ENCODE measurements around the gene CPNE5. TPM values are rescaled to one million over a fixed set of nuclear protein-coding genes. Genes with fewer than 3 reads are reported as not detected.

CPNE5 gene
- total and polyA plus RNA-seq, 2 donors (not counting 1 experiment from before 2014, with no cell fraction given): 0.02 TPM; not detected in 1

- Histone ChIP-seq H3K9me3 (ENCODE audit: control insufficient read depth, insufficient read depth, low read depth, low read length) (no peaks in the 10 kb centered on the region), H3K27ac (ENCODE audit: insufficient read depth, low read length) (no peak overlapping the region), H3K4me2 (ENCODE audit: extremely low read depth, insufficient read depth, low read length) (no peak overlapping the region), H3K9ac (ENCODE audit: insufficient read depth, low read length) (no peak overlapping the region), H3K4me1 (ENCODE audit: control insufficient read depth, extremely low read depth, insufficient read depth, low read length) (peaks cover 11% of the 10 kb centered on the region), H4K20me1 (ENCODE audit: control insufficient read depth, extremely low read depth, insufficient read depth, low read length) (no peaks in the 10 kb centered on the region), H3K79me2 (ENCODE audit: control insufficient read depth, insufficient read depth, low read length) (no peaks in the 10 kb centered on the region), H3K27me3 (ENCODE audit: control insufficient read depth, insufficient read depth, low read length) (peaks cover 15% of the 10 kb centered on the region), H3K4me3 (replicated peaks in 1 of 4; ENCODE audit: control extremely low read depth in 1 of 4, insufficient read depth in 1 of 4, low read depth in 3 of 4, low read length in 4 of 4) (no peak overlapping the region), H3K36me3 (ENCODE audit: control insufficient read depth, insufficient read depth, low read length) (no peaks in the 10 kb centered on the region), H2AFZ (ENCODE audit: low read length) (no peak overlapping the region)
- DNase-seq (ENCODE audit: low read depth in 2 of 2): no peak
- TF ChIP-seq EZH2 (IDR thresholded peaks at IDR 0.05; ENCODE audit: low read length, missing control alignments): no peak
- TF ChIP-seq, protein P1, sequence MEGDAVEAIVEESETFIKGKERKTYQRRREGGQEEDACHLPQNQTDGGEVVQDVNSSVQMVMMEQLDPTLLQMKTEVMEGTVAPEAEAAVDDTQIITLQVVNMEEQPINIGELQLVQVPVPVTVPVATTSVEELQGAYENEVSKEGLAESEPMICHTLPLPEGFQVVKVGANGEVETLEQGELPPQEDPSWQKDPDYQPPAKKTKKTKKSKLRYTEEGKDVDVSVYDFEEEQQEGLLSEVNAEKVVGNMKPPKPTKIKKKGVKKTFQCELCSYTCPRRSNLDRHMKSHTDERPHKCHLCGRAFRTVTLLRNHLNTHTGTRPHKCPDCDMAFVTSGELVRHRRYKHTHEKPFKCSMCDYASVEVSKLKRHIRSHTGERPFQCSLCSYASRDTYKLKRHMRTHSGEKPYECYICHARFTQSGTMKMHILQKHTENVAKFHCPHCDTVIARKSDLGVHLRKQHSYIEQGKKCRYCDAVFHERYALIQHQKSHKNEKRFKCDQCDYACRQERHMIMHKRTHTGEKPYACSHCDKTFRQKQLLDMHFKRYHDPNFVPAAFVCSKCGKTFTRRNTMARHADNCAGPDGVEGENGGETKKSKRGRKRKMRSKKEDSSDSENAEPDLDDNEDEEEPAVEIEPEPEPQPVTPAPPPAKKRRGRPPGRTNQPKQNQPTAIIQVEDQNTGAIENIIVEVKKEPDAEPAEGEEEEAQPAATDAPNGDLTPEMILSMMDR (conservative IDR thresholded peaks at IDR 0.05 in 1 of 2, IDR thresholded peaks at IDR 0.05 in 1 of 2; ENCODE audit: low read depth in 1 of 2, low read length in 2 of 2): no peak
Measured at GRCh38 chr6:36774331-36774730, 64.9 kb downstream of the CPNE5 start.

- no peaks in the 10 kb centered on the region for H3K36me3 ChIP-seq (ENCODE audit: control insufficient read depth, insufficient read depth, low read length)
- peaks cover 13% of the 10 kb centered on the region for H3K4me1 ChIP-seq (ENCODE audit: control insufficient read depth, extremely low read depth, insufficient read depth, low read length)
- peaks cover 2% of the 10 kb centered on the region for H3K27me3 ChIP-seq (ENCODE audit: control insufficient read depth, insufficient read depth, low read length)
- no peak overlapping the region for H2AFZ ChIP-seq (ENCODE audit: low read length)
- no peak overlapping the region for H3K27ac ChIP-seq (ENCODE audit: insufficient read depth, low read length)
- H4K20me1 ChIP-seq (ENCODE audit: control insufficient read depth, extremely low read depth, insufficient read depth, low read length): no peaks in the 10 kb centered on the region
- H3K4me2 ChIP-seq (ENCODE audit: extremely low read depth, insufficient read depth, low read length): no peak overlapping the region
- H3K9ac ChIP-seq (ENCODE audit: insufficient read depth, low read length): no peak overlapping the region
- H3K79me2 ChIP-seq (ENCODE audit: control insufficient read depth, insufficient read depth, low read length): no peaks in the 10 kb centered on the region
- DNase-seq (ENCODE audit: low read depth in 2 of 2): no peak
- H3K9me3 ChIP-seq (ENCODE audit: control insufficient read depth, insufficient read depth, low read depth, low read length): no peaks in the 10 kb centered on the region
- TF ChIP-seq EZH2 (IDR thresholded peaks at IDR 0.05; ENCODE audit: low read length, missing control alignments): no peak
- TF ChIP-seq, protein P1 (conservative IDR thresholded peaks at IDR 0.05 in 1 of 2, IDR thresholded peaks at IDR 0.05 in 1 of 2; ENCODE audit: low read depth in 1 of 2, low read length in 2 of 2): no peak
- H3K4me3 ChIP-seq (replicated peaks in 1 of 4; ENCODE audit: control extremely low read depth in 1 of 4, insufficient read depth in 1 of 4, low read depth in 3 of 4, low read length in 4 of 4): no peak overlapping the region
Measured at GRCh38 chr6:36772397-36772796, 66.8 kb downstream of the CPNE5 start.

DNA sequence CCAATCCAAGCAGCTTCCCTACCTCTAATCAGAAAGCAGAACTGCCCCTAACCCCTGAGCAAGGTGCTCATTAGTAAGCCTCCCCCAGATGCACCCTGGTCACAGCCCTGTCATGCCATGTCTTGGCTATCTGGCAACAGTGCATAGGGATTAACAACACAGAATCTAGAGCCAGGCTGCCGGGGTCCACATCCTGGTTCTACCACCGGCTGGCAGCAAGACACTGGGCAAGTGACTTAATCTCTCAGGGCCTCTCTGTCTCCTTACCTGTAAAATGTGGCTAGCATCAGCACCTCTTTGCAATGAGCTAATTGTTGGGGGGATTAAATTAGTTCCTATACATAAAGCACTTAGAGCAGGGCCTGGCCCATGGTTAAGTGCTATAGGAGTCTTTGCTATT, 68.1 kb downstream of the CPNE5 start:
- Histone ChIP-seq H3K9me3 (ENCODE audit: control insufficient read depth, insufficient read depth, low read depth, low read length) (no peaks in the 10 kb centered on the region), H3K27me3 (ENCODE audit: control insufficient read depth, insufficient read depth, low read length) (no peaks in the 10 kb centered on the region), H3K9ac (ENCODE audit: insufficient read depth, low read length) (no peak overlapping the region), H3K36me3 (ENCODE audit: control insufficient read depth, insufficient read depth, low read length) (no peaks in the 10 kb centered on the region), H3K4me2 (ENCODE audit: extremely low read depth, insufficient read depth, low read length) (no peak overlapping the region), H3K4me3 (replicated peaks in 1 of 4; ENCODE audit: control extremely low read depth in 1 of 4, insufficient read depth in 1 of 4, low read depth in 3 of 4, low read length in 4 of 4) (no peak overlapping the region), H3K79me2 (ENCODE audit: control insufficient read depth, insufficient read depth, low read length) (no peaks in the 10 kb centered on the region), H3K4me1 (ENCODE audit: control insufficient read depth, extremely low read depth, insufficient read depth, low read length) (peaks cover 13% of the 10 kb centered on the region), H4K20me1 (ENCODE audit: control insufficient read depth, extremely low read depth, insufficient read depth, low read length) (no peaks in the 10 kb centered on the region), H3K27ac (ENCODE audit: insufficient read depth, low read length) (no peak overlapping the region), H2AFZ (ENCODE audit: low read length) (no peak overlapping the region)
- no peak for DNase-seq (ENCODE audit: low read depth in 2 of 2)
- TF ChIP-seq EZH2 (IDR thresholded peaks at IDR 0.05; ENCODE audit: low read length, missing control alignments): no peak
- TF ChIP-seq, protein P1 (conservative IDR thresholded peaks at IDR 0.05 in 1 of 2, IDR thresholded peaks at IDR 0.05 in 1 of 2; ENCODE audit: low read depth in 1 of 2, low read length in 2 of 2): no peak
